Muscle layer of duodenum (tissue), 2 donors: ENCODE results near the gene IDS.
"Not testable (repeated sequence)": the region's sequence is repeated elsewhere in the genome, so short reads cannot be mapped to it uniquely, and the experiment has no call there.

Source experiments
- H3K27ac ChIP-seq: one replicate; pipeline ENCODE4 v1.7.0; 2013; ENCODE audit warnings: mild to moderate bottlenecking, low read length
- H3K27me3 ChIP-seq: one replicate; pipeline ENCODE4 v1.7.0; 2013; ENCODE audit warnings: low read depth, mild to moderate bottlenecking, control low read depth, low read length
- H3K36me3 ChIP-seq, 2 donors: one replicate each; pipeline ENCODE4 v1.7.0; 2013; ENCODE audit warnings: low read length in 2 of 2, control low read depth in 1 of 2, mild to moderate bottlenecking in 1 of 2; ENCODE audit not compliant: insufficient read depth in 2 of 2, control insufficient read depth in 1 of 2
- H3K4me1 ChIP-seq, 2 donors: one replicate each; pipeline ENCODE4 v1.7.0; 2013; ENCODE audit warnings: low read length in 2 of 2, mild to moderate bottlenecking in 2 of 2, control low read depth in 1 of 2, moderate library complexity in 1 of 2; ENCODE audit not compliant: insufficient read depth in 2 of 2, control insufficient read depth in 1 of 2
- H3K4me3 ChIP-seq, 2 donors: one replicate each; pipeline ENCODE4 v1.7.0; 2013; ENCODE audit warnings: low read length in 2 of 2, low read depth in 1 of 2, mild to moderate bottlenecking in 1 of 2
- H3K9me3 ChIP-seq, 2 donors: one replicate each; pipeline ENCODE4 v1.7.0; 2013; ENCODE audit warnings: low read length in 2 of 2, control low read depth in 1 of 2, mild to moderate bottlenecking in 1 of 2; ENCODE audit not compliant: control insufficient read depth in 1 of 2
- donor health status: healthy.

The IDS gene

DNA sequence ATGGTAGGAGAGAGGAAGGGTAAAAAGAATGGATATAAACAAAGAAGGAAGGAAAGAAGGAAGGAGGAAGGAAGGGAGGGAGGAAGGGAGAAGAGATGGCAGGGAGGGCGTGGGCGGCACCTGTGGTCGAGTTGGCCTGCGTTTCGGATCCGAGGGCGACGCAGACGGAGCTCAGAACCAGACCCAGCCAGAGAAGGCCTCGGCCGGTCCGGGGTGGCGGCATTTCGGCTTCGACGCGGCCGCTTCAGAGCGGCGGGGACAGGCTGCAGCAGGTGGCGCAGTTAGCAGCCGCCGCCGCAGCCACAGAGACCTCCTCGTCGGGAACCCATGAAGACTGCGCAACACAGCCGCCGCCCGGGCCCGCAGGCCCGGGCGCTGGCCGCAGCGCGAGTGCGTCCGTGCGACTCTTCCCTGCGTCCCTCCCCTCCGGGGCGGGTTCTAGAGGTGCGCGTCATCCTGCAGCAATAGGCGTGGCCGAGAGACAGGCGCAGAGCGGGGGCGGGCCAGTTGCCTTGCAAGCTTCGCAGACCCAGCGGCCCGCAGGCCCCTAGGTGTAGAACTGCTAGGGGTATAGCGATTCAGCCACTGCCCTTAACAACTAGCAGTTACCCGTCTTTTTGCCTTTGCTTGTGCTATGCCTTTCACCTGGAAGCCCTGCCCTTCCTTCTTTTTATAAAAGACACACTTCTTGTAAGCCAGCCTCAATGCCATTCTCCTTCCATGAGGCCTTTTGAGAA is at the start of gene IDS:
Gene IDS (minus strand): TSS at position 392 of the 737 bp plus-strand sequence. CDS start 169 bp downstream, at position 223.
- no peaks in the 10 kb centered on the region for H3K9me3 ChIP-seq
- peak within 1 kb of the TSS; percentile 80 for H3K27ac ChIP-seq
- H3K36me3 ChIP-seq, result peaks cover 14 to 18% of the 10 kb centered on the region in 2 donors
- peaks cover 0 to 10% of the 10 kb centered on the region in 2 donors for H3K4me1 ChIP-seq
- no peaks in the 10 kb centered on the region for H3K27me3 ChIP-seq
- H3K4me3 ChIP-seq, result peak within 1 kb of the TSS; percentile 67 to 76

DNA sequence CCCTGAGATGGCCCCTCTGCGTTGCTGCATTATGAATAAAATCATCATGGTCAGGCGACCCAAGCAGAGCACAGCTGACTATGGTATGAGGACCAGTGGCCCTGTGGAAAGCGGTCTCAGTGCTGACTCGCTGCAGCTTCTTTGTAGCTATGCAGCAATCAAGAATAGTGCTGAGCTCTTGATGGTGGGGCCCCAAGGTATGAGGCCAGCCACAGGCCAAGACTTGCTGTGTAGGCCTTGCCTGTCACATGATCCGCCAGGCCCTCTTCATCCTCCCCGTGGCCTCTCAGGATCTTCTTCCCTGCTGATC is 46.8 kb upstream of the IDS start:
- not testable (repeated sequence) for H3K27me3 ChIP-seq, H3K9me3 ChIP-seq, H3K4me3 ChIP-seq, H3K27ac ChIP-seq, H3K36me3 ChIP-seq, H3K4me1 ChIP-seq

DNA sequence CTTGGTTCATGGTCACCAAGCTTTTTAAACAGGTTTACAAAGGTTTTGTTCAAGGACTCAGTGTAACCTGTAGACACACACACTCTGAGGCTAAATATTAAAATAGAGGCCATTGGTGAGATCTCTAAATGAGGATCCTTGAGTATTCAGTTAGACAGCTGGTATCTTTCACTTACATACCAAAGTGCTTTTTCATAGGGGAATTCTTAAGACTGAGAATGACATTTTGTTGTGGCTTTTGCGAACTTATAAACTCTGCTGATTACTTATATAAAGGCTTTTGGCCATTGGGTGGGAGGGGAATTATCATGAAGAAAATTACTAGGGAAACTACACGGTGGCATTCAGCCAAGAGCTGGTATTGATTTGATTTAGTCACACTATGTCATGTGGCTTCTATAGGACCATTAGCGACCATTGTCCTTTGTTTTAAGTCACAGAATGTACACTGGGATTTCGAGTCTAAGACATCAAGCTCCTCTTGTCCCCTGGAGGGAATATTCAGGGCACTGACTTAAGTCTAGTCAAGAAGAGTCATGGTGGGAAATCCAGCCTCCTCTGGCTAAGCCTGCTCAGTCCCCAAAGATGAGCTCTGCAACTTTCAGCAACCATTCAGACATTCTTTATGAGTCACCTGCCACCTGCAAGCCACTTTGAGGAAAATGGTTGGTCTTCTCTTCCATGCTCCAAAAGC is 46.3 kb upstream of the IDS start:
- H3K27me3 ChIP-seq, H3K9me3 ChIP-seq, H3K4me3 ChIP-seq, H3K36me3 ChIP-seq, H3K27ac ChIP-seq, H3K4me1 ChIP-seq: not testable (repeated sequence)

GRCh38 chrX:149550454-149550853 is 45.3 kb upstream of the IDS start:
- H3K9me3 ChIP-seq, H3K27me3 ChIP-seq, H3K4me1 ChIP-seq, H3K27ac ChIP-seq, H3K4me3 ChIP-seq, H3K36me3 ChIP-seq: not testable (repeated sequence)

DNA sequence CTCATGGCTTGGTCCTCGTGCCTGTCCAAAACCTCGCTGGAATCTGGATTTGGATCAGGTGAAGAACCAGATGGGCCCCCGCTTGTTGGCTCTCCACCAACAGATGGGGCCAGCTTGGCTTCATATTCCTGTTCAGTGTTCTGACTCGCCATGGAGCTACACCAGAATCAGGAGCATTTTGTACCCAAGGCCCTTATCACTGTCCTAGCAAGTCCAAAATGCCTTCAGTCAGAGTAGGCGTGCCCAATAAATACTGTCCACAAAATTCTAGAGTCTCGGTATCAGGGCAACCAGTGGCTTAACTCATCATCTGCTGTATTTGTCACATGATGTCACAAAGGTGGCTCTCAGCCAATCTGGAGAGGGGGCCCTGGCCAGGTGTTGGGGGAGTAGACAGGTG is 44.6 kb upstream of the IDS start, which contains the start of gene HSFX3:
Gene HSFX3 (minus strand): TSS at position 224 of the 400 bp plus-strand sequence. CDS start 72 bp downstream, at position 152.
- not testable (repeated sequence) for H3K27ac ChIP-seq, H3K4me3 ChIP-seq, H3K9me3 ChIP-seq, H3K27me3 ChIP-seq, H3K36me3 ChIP-seq, H3K4me1 ChIP-seq

DNA sequence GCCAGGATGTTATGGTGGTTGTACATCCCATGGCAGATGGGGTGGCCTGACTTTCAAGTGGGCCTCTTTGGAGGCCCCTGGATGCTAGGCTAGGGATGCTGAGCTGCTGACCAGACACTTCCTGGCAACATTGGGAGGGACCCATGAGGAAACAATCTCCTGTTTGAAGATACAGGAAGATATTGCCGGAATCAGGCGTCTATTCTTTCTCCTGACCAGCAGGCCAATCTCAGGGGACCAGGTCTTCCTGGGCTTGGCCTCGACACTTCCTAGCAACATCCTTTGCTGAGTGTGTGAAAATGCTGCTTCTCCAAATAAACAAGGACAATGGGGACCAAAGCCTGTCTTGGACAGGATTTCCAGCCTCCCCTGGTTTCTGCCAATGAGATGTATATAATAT is 42.7 kb upstream of the IDS start:
- not testable (repeated sequence) for H3K4me3 ChIP-seq, H3K27ac ChIP-seq, H3K27me3 ChIP-seq, H3K4me1 ChIP-seq, H3K9me3 ChIP-seq, H3K36me3 ChIP-seq

GRCh38 chrX:149546962-149547361 is 41.9 kb upstream of the IDS start:
- not testable (repeated sequence) for H3K4me3 ChIP-seq, H3K4me1 ChIP-seq, H3K9me3 ChIP-seq, H3K27ac ChIP-seq, H3K27me3 ChIP-seq, H3K36me3 ChIP-seq

DNA sequence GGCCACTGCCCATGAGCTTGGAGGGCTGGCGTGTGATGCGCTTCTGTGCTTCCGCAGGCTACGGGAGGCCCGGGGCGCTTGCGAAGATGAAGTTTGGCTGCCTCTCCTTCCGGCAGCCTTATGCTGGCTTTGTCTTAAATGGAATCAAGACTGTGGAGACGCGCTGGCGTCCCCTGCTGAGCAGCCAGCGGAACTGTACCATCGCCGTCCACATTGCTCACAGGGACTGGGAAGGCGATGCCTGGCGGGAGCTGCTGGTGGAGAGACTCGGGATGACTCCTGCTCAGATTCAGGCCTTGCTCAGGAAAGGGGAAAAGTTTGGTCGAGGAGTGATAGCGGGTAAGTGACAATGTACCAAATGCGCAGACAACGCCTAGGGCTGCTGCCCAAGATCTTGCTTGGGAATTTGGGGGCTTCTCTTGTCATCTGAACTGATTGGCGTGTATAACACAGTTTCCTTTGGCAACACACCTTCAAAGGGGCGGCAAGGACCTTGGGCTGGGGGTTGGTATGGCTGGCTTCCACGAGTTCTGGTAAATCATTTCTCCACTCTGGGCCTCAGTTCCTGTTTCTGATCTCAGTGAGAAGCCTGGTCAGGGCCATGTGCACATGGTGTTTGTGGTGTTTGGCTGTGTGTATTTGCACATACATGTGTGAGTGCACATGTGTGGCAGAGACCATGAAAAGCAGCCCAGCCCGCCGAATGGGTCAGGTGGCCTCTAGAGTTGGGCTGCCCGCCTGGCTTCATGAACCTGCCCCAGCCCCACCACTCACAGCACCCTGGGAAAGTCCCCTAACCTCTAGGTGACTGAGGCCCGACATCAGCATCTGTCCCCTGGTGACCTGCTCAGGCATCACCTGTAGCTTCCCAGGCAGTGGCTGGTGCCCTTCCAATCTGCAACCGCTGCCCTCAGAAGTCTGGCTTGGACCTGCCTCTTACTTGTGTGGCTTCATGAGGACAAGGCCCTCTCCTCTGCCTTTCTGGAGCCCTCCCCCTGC is 40.7 kb upstream of the IDS start:
- H3K36me3 ChIP-seq, H3K9me3 ChIP-seq, H3K27me3 ChIP-seq, H3K4me3 ChIP-seq, H3K4me1 ChIP-seq, H3K27ac ChIP-seq: not testable (repeated sequence)

DNA sequence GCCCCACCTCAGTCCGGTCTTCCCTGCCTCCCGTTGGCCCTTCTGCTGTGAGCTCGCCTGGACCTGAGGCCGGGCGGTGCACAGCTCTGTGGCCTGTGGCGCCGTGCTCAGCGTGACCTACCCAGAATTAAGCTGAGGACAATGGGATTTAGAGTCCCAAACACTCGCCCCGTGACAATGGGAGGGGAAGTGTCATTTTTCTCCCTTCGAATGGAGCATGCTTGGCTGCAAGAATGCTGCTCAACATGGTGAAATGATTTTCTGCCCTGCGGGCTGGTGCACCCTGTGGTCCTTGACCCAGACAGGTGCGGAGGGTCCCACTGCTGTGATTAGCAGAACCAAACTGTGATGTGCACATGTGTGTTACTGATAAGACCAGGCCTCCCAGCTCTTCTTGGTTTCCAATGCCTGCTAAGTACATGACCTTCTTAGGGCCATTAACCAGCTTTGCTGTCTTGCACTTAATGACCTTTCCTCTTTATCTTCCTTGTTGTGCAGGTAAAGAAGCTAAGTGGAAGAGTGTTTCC is 36.5 kb upstream of the IDS start:
- peak overlapping the region; percentile 92 for H3K27ac ChIP-seq
- peak overlapping the region; percentile 56 to 73 for H3K4me3 ChIP-seq
- H3K9me3 ChIP-seq, result no peaks in the 10 kb centered on the region
- no peaks in the 10 kb centered on the region for H3K36me3 ChIP-seq
- no peaks in the 10 kb centered on the region for H3K27me3 ChIP-seq
- peaks cover 0 to 5% of the 10 kb centered on the region in 2 donors for H3K4me1 ChIP-seq

- peak within 1 kb of the TSS; percentile 92 for H3K27ac ChIP-seq
- no peaks in the 10 kb centered on the region for H3K9me3 ChIP-seq
- no peaks in the 10 kb centered on the region for H3K27me3 ChIP-seq
- peak within 1 kb of the TSS; percentile 56 to 73 for H3K4me3 ChIP-seq
- H3K36me3 ChIP-seq, result no peaks in the 10 kb centered on the region
- H3K4me1 ChIP-seq, result peaks cover 0 to 5% of the 10 kb centered on the region in 2 donors
These were observed 35.8 kb upstream of the IDS start, which contains the start of gene EOLA1 for GRCh38 chrX:149540621-149541520. Gene EOLA1, plus strand, starts transcription at chrX:149541012. Its CDS starts 4,619 bp downstream, at chrX:149545631.
